Measurements from ENCODE around the gene OSBPL8.
"Not testable (repeated sequence)": the region's sequence is repeated elsewhere in the genome, so short reads cannot be mapped to it uniquely, and the experiment has no call there.

- not testable (repeated sequence) for TF ChIP-seq POLR2AphosphoS5, CTCF, POLR2A, EP300 (IDR thresholded peaks at IDR 0.05)
Measured at GRCh38 chr12:76511116-76511716, 48.4 kb downstream of the OSBPL8 start.

Measured in stomach (tissue), 4 donors.